A549 (cell line): ENCODE results near the gene RSPH6A.

Source experiments
- CTCF ChIP-seq: fragments of >200 bp; sonication (Bioruptor Twin); formaldehyde crosslinking; IDR thresholded peaks from 3 replicates; pipeline ENCODE4 v1.5.1; 2016
- ELK1 ChIP-seq: fragments of 150-350 bp; IDR thresholded peaks from 2 replicates; pipeline ENCODE4 v1.6.1; 2014; ENCODE audit warnings: low read depth, mild to moderate bottlenecking, low read length
- ESRRA ChIP-seq: fragments of 150-350 bp; IDR thresholded peaks from 2 replicates; pipeline ENCODE4 v1.6.1; 2014; ENCODE audit warnings: mild to moderate bottlenecking, low read length, borderline replicate concordance
- HDAC2 ChIP-seq: fragments of 200-600 bp; sonication (generic); IDR thresholded peaks from 2 replicates; pipeline ENCODE4 v1.6.1; 2016
- HMGXB4 ChIP-seq: fragments of 250-450 bp; sonication (Bioruptor Pico); IDR thresholded peaks from 2 replicates; pipeline ENCODE4 v1.5.0; 2021; ENCODE audit warnings: mild to moderate bottlenecking, moderate library complexity, borderline replicate concordance
- HOXB13 ChIP-seq: fragments of 250-450 bp; sonication (Bioruptor Pico); IDR thresholded peaks from 2 replicates; pipeline ENCODE4 v1.5.0; 2020; ENCODE audit warnings: low read depth, mild to moderate bottlenecking, moderate library complexity
- JUNB ChIP-seq: fragments of >200 bp; sonication (Bioruptor Twin); formaldehyde crosslinking; IDR thresholded peaks from 2 replicates; pipeline ENCODE4 v1.6.1; 2016
- NFE2L2 ChIP-seq: fragments of 150-350 bp; conservative IDR thresholded peaks from 2 replicates; pipeline ENCODE4 v1.6.1; 2014; ENCODE audit warnings: low read length
- POLR2A ChIP-seq: IDR thresholded peaks from 2 replicates; pipeline ENCODE4 v1.6.1; 2012; ENCODE audit warnings: mild to moderate bottlenecking, low read length
- RAD21 ChIP-seq, 2 experiments: fragments of >200 bp in 1 of 2; sonication (Bioruptor Twin) in 1 of 2; formaldehyde crosslinking in 1 of 2; IDR thresholded peaks in 1 of 2; conservative IDR thresholded peaks in 1 of 2; 2 replicates in 1 of 2; 3 replicates in 1 of 2; pipeline ENCODE4 v1.6.1; 2012 to 2018; ENCODE audit warnings: inconsistent platforms in 1 of 2
- RFX5 ChIP-seq: fragments of 450-650 bp; IDR thresholded peaks from 2 replicates; pipeline ENCODE4 v1.7.1; 2014; ENCODE audit warnings: antibody characterized with exemption, mild to moderate bottlenecking, moderate library complexity

GRCh38 chr19:45770192-45771101 is 44.7 kb downstream of the RSPH6A start:
- TF ChIP-seq POLR2A (peak; percentile 32), CTCF (peak; percentile 96), ESRRA (no peak), NFE2L2 (no peak), RAD21 (conservative IDR thresholded peaks at IDR 0.05 in 1 of 2, IDR thresholded peaks at IDR 0.05 in 1 of 2) (peak; percentile 78 to 92), ELK1 (no peak), HMGXB4 (CRISPR knock-in tag) (peak; percentile 47; the same call in 1 of the 2 replicates), HOXB13 (CRISPR knock-in tag) (no peak), JUNB (no peak), HDAC2 (no peak), RFX5 (peak; percentile 79)
